SK-N-SH treated with all-trans-retinoic acid at 6 μM for 48 hours (cell line): Measurements from ENCODE around the gene CLCF1.

Experiments used
- ATAC-seq: fragments of 200-7000 bp; cut with Tn5 transposase; 3 replicates; pipeline ENCODE4 v1.9.1; 2020; ENCODE audit warnings: mild to moderate bottlenecking, moderate library complexity
- ARNTL ChIP-seq: fragments of 450-650 bp; formaldehyde crosslinking; IDR thresholded peaks from 2 replicates; pipeline ENCODE4 v1.5.0; 2020; ENCODE audit warnings: low read depth, mild to moderate bottlenecking, moderate library complexity, borderline replicate concordance
- BACH2 ChIP-seq: fragments of 250-450 bp; sonication (Bioruptor Pico); IDR thresholded peaks from 2 replicates; pipeline ENCODE4 v1.9.0; 2021; ENCODE audit warnings: mild to moderate bottlenecking, borderline replicate concordance
- CSDC2 ChIP-seq: fragments of 250-450 bp; sonication (Bioruptor Pico); IDR thresholded peaks from 2 replicates; pipeline ENCODE4 v1.5.0; 2020; ENCODE audit warnings: mild to moderate bottlenecking, moderate library complexity
- ESRRG ChIP-seq: fragments of 250-450 bp; sonication (Bioruptor Pico); IDR thresholded peaks from 2 replicates; pipeline ENCODE4 v1.6.1; 2021; ENCODE audit warnings: mild to moderate bottlenecking
- GLIS3 ChIP-seq: fragments of 250-450 bp; sonication (Bioruptor Pico); IDR thresholded peaks from 2 replicates; pipeline ENCODE4 v1.5.0; 2020; ENCODE audit warnings: mild to moderate bottlenecking, moderate library complexity
- ISL1 ChIP-seq: fragments of 250-450 bp; sonication (Bioruptor Pico); IDR thresholded peaks from 2 replicates; pipeline ENCODE4 v2.1.2; 2022; ENCODE audit warnings: mild to moderate bottlenecking, moderate library complexity
- PPARA ChIP-seq: fragments of 250-450 bp; sonication (Bioruptor Pico); IDR thresholded peaks from 2 replicates; pipeline ENCODE4 v1.5.0; 2020; ENCODE audit warnings: mild to moderate bottlenecking, borderline replicate concordance
- RARB ChIP-seq: fragments of 250-450 bp; sonication (Bioruptor Pico); IDR thresholded peaks from 2 replicates; pipeline ENCODE4 v1.8.0; 2021; ENCODE audit warnings: mild to moderate bottlenecking, moderate library complexity
- SNAI2 ChIP-seq: fragments of 250-450 bp; sonication (Bioruptor Pico); IDR thresholded peaks from 2 replicates; pipeline ENCODE4 v1.5.0; 2020; ENCODE audit warnings: mild to moderate bottlenecking, moderate library complexity
- TCF4 ChIP-seq: fragments of 250-450 bp; sonication (Bioruptor Pico); IDR thresholded peaks from 2 replicates; pipeline ENCODE4 v1.8.0; 2021; ENCODE audit warnings: mild to moderate bottlenecking, moderate library complexity, borderline replicate concordance
- TOX ChIP-seq: fragments of 250-450 bp; sonication (Bioruptor Pico); IDR thresholded peaks from 2 replicates; pipeline ENCODE4 v1.8.0; 2021; ENCODE audit warnings: mild to moderate bottlenecking, moderate library complexity, borderline replicate concordance
- ZC3H10 ChIP-seq: fragments of 250-450 bp; sonication (Bioruptor Pico); IDR thresholded peaks from 2 replicates; pipeline ENCODE4 v1.5.1; 2021; ENCODE audit warnings: mild to moderate bottlenecking, moderate library complexity
- ZFP3 ChIP-seq: fragments of 250-450 bp; sonication (Bioruptor Pico); IDR thresholded peaks from 2 replicates; pipeline ENCODE4 v1.5.0; 2020; ENCODE audit warnings: mild to moderate bottlenecking, moderate library complexity
- ZFP30 ChIP-seq: fragments of 450-650 bp; formaldehyde crosslinking; IDR thresholded peaks from 2 replicates; pipeline ENCODE4 v1.5.0; 2022; ENCODE audit warnings: mild to moderate bottlenecking, moderate library complexity
- ZNF70 ChIP-seq: fragments of 450-650 bp; formaldehyde crosslinking; IDR thresholded peaks from 2 replicates; pipeline ENCODE4 v1.5.0; 2020; ENCODE audit warnings: mild to moderate bottlenecking, moderate library complexity
- ZNF8 ChIP-seq: fragments of 450-650 bp; formaldehyde crosslinking; IDR thresholded peaks from 2 replicates; pipeline ENCODE4 v1.5.0; 2020; ENCODE audit warnings: mild to moderate bottlenecking, moderate library complexity
- TF ChIP-seq, protein P1 (sequence below): fragments of 250-450 bp; sonication (Bioruptor Pico); IDR thresholded peaks from 2 replicates; pipeline ENCODE4 v1.5.0; 2020; ENCODE audit warnings: mild to moderate bottlenecking, moderate library complexity
- TF ChIP-seq, protein P2 (sequence below): fragments of 250-450 bp; sonication (Bioruptor Pico); IDR thresholded peaks from 2 replicates; pipeline ENCODE4 v1.5.1; 2021; ENCODE audit warnings: mild to moderate bottlenecking, moderate library complexity
- TF ChIP-seq, protein P3 (sequence below): fragments of 250-450 bp; sonication (Bioruptor Pico); IDR thresholded peaks from 2 replicates; pipeline ENCODE4 v1.8.0; 2021; ENCODE audit warnings: low read depth, mild to moderate bottlenecking, moderate library complexity, borderline replicate concordance
- TF ChIP-seq, protein P4 (sequence below): fragments of 250-450 bp; sonication (Bioruptor Pico); IDR thresholded peaks from 2 replicates; pipeline ENCODE4 v1.8.0; 2020; ENCODE audit warnings: mild to moderate bottlenecking, moderate library complexity, borderline replicate concordance
- TF ChIP-seq, protein P5 (sequence below): fragments of 250-450 bp; sonication (Bioruptor Pico); IDR thresholded peaks from 2 replicates; pipeline ENCODE4 v1.5.1; 2020; ENCODE audit warnings: low read depth, mild to moderate bottlenecking, moderate library complexity

The CLCF1 gene

DNA sequence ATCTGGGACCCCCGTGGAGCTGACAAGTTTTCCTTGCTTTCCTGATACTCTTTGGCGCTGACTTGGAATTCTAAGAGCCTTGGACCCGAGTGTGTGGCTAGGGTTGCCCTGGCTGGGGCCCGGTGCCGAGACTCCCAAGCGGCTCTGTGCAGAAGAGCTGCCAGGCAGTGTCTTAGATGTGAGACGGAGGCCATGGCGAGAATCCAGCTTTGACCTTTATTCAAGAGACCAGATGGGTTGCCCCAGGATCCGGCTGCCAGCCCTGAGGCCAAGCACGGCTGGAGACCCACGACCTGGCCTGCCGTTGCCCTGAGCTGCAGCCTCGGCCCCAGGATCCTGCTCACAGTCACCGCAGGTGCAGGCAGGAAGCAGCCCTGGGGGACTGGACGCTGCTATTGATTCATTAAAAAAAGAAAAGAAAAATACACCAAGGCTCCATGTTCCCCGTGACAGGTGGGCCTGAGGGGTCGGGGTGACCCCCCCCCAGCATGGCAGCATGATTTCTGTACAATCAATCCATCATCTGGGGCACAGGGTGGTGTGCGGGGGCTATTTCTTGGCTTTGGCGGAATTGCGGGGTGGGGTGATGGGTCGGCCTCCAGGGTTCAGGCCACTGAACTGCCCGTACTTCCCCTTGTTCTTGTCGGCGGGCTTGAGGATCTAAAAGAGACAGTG, 24.7 kb upstream of the CLCF1 start:
- TF ChIP-seq BACH2 = no peak
- TF ChIP-seq ZC3H10 (CRISPR knock-in tag) = no peak
- no peak for TF ChIP-seq ISL1
- TF ChIP-seq ESRRG (CRISPR knock-in tag) = no peak
- ATAC-seq = no peak

DNA sequence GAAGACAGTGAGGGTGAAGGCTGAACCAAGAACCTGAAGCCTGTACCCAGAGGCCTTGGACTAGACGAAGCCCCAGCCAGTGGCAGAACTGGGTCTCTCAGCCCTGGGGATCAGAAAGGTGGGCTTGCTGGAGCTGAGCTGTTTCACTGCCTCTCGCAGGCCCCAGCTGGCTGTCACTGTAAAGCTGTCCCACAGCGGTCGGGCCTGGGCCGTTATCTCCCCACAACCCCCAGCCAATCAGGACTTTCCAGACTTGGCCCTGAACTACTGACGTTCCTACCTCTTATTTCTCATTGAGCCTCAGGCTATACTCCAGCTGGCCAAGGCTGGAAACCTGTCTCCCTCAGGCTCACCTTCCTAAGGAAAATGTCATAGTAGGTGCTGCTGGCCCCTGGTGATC, 24.1 kb upstream of the CLCF1 start:
- TF ChIP-seq, protein P1, sequence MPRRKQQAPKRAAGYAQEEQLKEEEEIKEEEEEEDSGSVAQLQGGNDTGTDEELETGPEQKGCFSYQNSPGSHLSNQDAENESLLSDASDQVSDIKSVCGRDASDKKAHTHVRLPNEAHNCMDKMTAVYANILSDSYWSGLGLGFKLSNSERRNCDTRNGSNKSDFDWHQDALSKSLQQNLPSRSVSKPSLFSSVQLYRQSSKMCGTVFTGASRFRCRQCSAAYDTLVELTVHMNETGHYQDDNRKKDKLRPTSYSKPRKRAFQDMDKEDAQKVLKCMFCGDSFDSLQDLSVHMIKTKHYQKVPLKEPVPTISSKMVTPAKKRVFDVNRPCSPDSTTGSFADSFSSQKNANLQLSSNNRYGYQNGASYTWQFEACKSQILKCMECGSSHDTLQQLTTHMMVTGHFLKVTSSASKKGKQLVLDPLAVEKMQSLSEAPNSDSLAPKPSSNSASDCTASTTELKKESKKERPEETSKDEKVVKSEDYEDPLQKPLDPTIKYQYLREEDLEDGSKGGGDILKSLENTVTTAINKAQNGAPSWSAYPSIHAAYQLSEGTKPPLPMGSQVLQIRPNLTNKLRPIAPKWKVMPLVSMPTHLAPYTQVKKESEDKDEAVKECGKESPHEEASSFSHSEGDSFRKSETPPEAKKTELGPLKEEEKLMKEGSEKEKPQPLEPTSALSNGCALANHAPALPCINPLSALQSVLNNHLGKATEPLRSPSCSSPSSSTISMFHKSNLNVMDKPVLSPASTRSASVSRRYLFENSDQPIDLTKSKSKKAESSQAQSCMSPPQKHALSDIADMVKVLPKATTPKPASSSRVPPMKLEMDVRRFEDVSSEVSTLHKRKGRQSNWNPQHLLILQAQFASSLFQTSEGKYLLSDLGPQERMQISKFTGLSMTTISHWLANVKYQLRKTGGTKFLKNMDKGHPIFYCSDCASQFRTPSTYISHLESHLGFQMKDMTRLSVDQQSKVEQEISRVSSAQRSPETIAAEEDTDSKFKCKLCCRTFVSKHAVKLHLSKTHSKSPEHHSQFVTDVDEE = no peak
- TF ChIP-seq, protein P2, sequence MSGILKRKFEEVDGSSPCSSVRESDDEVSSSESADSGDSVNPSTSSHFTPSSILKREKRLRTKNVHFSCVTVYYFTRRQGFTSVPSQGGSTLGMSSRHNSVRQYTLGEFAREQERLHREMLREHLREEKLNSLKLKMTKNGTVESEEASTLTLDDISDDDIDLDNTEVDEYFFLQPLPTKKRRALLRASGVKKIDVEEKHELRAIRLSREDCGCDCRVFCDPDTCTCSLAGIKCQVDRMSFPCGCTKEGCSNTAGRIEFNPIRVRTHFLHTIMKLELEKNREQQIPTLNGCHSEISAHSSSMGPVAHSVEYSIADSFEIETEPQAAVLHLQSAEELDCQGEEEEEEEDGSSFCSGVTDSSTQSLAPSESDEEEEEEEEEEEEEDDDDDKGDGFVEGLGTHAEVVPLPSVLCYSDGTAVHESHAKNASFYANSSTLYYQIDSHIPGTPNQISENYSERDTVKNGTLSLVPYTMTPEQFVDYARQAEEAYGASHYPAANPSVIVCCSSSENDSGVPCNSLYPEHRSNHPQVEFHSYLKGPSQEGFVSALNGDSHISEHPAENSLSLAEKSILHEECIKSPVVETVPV (CRISPR knock-in tag) = no peak
- TF ChIP-seq RARB (no peak), SNAI2 (CRISPR knock-in tag) (no peak), ZFP3 (CRISPR knock-in tag) (no peak), TCF4 (CRISPR knock-in tag) (no peak), ZNF70 (CRISPR knock-in tag) (no peak), ISL1 (no peak), ESRRG (CRISPR knock-in tag) (no peak), BACH2 (no peak), TOX (no peak), ARNTL (CRISPR knock-in tag) (no peak), ZNF8 (CRISPR knock-in tag) (no peak), PPARA (no peak), CSDC2 (CRISPR knock-in tag) (no peak)
- TF ChIP-seq, protein P3, sequence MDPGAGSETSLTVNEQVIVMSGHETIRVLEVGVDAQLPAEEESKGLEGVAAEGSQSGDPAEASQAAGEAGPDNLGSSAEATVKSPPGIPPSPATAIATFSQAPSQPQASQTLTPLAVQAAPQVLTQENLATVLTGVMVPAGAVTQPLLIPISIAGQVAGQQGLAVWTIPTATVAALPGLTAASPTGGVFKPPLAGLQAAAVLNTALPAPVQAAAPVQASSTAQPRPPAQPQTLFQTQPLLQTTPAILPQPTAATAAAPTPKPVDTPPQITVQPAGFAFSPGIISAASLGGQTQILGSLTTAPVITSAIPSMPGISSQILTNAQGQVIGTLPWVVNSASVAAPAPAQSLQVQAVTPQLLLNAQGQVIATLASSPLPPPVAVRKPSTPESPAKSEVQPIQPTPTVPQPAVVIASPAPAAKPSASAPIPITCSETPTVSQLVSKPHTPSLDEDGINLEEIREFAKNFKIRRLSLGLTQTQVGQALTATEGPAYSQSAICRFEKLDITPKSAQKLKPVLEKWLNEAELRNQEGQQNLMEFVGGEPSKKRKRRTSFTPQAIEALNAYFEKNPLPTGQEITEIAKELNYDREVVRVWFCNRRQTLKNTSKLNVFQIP = no peak
- TF ChIP-seq, protein P4, sequence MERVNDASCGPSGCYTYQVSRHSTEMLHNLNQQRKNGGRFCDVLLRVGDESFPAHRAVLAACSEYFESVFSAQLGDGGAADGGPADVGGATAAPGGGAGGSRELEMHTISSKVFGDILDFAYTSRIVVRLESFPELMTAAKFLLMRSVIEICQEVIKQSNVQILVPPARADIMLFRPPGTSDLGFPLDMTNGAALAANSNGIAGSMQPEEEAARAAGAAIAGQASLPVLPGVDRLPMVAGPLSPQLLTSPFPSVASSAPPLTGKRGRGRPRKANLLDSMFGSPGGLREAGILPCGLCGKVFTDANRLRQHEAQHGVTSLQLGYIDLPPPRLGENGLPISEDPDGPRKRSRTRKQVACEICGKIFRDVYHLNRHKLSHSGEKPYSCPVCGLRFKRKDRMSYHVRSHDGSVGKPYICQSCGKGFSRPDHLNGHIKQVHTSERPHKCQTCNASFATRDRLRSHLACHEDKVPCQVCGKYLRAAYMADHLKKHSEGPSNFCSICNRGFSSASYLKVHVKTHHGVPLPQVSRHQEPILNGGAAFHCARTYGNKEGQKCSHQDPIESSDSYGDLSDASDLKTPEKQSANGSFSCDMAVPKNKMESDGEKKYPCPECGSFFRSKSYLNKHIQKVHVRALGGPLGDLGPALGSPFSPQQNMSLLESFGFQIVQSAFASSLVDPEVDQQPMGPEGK (CRISPR knock-in tag) = no peak
- no peak for ATAC-seq

DNA sequence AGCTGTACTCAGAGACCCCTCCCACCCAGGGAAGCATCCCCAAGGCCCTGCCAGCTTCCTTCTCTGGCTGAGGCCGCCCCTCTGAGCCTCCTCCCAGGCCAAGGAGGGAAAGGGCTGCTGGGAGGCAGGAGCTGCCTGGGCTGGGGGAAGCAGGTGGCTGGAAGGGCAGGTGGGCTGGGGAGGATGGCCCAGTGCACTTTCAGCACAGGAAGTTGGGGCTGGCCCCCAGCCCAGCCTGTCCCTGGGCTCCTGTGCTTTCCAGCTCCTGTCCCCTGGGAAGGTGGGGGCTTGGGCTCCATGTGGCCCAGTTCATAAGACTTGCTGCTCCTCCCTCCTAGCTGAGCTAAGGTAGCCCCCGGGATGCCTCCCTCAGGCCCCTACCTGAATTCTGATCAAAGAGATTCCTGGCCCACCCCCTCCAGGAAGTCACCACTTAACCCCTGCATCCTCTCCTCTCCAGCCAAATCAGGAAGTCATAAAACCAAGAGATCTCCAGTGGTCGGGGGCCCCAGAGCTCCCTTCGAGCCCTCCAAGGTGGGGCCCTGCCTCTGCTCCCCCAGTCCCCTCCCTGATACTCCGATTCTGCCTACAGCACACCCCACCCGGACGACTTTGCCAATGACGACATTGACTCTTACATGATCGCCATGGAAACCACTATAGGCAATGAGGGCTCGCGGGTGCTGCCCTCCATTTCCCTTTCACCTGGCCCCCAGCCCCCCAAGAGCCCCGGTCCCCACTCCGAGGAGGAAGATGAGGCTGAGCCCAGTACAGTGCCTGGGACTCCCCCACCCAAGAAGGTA, 23.4 kb upstream of the CLCF1 start:
- no peak for ATAC-seq
- TF ChIP-seq, protein P4 (CRISPR knock-in tag) = no peak
- no peak for TF ChIP-seq TCF4 (CRISPR knock-in tag)
- no peak for TF ChIP-seq ZFP30 (CRISPR knock-in tag)
- no peak for TF ChIP-seq CSDC2 (CRISPR knock-in tag)
- no peak for TF ChIP-seq GLIS3
- no peak for TF ChIP-seq SNAI2 (CRISPR knock-in tag)
- TF ChIP-seq, protein P5, sequence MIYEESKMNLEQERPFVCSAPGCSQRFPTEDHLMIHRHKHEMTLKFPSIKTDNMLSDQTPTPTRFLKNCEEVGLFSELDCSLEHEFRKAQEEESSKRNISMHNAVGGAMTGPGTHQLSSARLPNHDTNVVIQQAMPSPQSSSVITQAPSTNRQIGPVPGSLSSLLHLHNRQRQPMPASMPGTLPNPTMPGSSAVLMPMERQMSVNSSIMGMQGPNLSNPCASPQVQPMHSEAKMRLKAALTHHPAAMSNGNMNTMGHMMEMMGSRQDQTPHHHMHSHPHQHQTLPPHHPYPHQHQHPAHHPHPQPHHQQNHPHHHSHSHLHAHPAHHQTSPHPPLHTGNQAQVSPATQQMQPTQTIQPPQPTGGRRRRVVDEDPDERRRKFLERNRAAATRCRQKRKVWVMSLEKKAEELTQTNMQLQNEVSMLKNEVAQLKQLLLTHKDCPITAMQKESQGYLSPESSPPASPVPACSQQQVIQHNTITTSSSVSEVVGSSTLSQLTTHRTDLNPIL = no peak
- no peak for TF ChIP-seq ARNTL (CRISPR knock-in tag)
- TF ChIP-seq ESRRG (CRISPR knock-in tag) = no peak
- TF ChIP-seq TOX = no peak
- no peak for TF ChIP-seq RARB
- no peak for TF ChIP-seq ZNF70 (CRISPR knock-in tag)
- TF ChIP-seq, protein P3 = no peak
- no peak for TF ChIP-seq ZNF8 (CRISPR knock-in tag)
- TF ChIP-seq PPARA = no peak
